Femur (tissue), 1 donor: ENCODE measurements around the gene VSNL1.

ENCODE experiments used
- DNase-seq: peaks from one replicate; pipeline ENCODE4 v3.0.0-alpha.2; 2017

The VSNL1 gene

GRCh38 chr2:17648581-17648980, 108.1 kb downstream of the VSNL1 start:
- no peak for DNase-seq

DNA sequence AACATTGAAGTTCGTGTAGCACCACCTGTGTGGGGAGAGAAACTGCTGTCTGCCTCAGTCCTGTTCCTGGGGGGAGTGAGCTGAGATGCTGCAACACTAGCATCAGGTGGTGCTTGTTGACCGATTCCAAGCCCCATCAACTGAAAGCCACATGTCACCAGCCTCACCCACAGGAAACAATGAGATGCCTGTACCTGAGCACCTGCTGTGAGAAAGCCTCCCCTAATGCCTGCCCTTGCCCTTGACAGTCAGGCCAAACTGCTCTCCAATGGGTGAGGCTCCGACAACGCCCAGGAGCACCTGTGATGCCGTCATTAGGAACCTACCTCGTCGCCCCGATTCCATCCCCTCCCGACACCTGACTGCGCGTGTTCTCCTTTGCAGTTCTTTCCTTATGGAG, 108.5 kb downstream of the VSNL1 start:
- no peak for DNase-seq

DNA sequence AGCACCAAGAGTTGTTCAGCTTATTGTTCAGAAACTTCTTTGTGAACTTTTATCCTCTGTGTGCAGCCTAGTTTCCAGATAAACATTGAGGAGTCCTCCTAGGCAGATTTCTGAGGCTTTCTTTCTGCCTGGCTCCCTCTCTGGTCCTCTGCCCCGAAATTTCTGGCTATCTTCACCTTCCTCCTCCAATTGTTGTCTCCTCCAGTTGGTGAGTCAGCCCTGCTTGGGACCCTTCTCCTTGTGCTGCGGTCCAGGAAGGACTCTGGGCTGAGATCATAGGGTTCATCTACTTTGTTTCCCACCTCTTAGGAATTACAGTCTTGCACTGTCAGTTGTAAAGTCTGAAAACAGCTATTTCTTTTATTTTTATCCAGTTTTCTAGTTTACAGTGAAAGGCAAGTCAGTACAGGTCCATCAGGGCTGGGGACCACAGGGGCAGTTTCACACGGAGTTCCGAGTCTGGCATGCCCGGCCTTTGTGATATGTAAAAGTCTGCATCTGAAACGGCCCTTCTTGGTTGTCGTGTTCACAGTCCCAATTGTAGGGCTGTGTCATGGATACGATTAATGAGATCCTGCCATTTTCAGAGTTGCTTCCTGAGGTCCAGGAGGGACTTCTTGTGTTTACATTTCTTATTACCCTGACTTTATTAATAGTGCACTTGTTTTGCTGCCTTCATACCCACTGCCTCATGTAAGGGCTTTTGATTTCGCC, 112.3 kb downstream of the VSNL1 start:
- DNase-seq: no peak

- DNase-seq: no peak
Measured at GRCh38 chr2:17657759-17658158, 117.3 kb downstream of the VSNL1 start.

DNA sequence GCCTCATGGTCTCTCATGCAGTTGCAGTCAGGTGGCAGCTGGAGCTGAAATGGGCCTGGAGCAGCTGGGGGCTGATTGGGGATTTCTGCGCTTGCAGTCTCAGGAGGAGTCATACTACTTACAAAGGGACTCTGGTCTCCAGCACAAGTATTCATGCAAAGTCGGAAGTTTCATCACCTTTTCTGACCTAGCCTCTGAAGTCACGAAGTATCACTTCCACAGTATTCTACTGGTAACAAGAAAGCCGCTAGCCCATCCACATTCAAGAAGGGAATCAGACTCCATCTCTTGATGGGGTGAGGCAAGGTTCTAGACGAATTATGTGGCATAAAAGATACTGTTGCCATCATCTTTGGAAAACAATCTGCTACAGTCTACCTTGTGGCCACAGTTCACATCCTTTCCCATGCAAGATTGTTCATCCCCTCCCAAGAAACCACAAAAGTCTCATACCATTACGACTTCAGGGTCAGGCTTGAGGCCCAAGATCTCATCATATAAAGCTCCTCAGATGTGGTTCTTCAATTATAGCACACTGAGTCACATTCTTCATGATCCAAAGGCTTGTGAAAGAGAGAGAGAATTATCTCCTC, 117.9 kb downstream of the VSNL1 start:
- no peak for DNase-seq

GRCh38 chr2:17660219-17660618, 119.7 kb downstream of the VSNL1 start:
- DNase-seq: no peak

GRCh38 chr2:17661460-17661859, 121.0 kb downstream of the VSNL1 start:
- no peak for DNase-seq

DNA sequence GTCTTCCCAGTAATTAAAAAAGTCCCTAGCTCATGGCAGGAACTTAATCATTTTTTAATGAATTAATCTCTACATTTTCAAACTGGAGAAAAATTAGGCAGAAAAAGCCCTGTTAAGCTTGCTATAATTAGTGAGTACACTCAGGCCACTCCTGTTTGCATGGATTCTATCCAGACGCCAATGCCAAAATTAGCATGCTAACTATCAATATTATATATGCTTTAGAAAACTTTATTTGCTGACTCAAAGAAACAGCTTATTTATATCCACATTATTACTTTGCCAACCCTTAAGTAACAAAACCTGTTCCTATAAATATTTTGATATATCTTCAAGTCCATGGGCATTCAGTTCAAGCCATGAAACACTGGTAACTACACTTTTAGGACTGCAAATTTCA, 122.2 kb downstream of the VSNL1 start:
- DNase-seq: no peak

- no peak for DNase-seq
Measured at GRCh38 chr2:17664534-17664933, 124.0 kb downstream of the VSNL1 start.

GRCh38 chr2:17667898-17668297, 127.4 kb downstream of the VSNL1 start:
- DNase-seq: no peak

DNA sequence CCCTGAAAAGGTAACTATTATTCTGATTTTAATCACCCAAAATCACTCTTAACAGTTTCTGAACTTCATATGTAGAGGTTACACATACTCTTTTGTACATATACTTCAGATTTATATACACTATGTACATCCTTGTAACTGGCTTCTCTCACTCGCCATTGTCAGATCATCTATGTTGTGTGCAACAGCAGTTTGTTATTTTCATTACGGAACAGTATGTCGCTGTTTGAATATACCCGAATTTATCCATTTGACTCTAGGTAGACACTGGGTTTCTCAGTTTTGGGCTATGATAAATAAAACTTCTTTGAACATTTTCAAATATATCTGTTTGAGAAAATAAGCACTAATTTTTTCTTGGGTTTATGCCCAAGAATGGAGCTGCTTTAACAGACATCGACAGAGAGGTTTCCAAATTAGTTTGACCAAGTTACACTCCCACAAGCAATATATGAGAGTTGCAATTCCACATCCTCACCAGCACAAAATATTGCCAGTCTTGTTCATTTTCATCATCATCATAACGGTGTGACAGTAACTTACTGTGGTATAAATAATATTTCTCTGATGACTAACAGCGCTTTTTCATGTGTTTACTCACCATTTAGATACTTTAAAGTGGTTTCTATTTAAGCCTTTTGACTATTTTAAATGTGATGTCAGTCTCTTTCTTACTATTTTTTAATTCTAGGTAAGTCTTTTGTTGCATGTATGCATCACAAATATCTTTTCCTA, 132.3 kb downstream of the VSNL1 start:
- no peak for DNase-seq

- no peak for DNase-seq
Measured at GRCh38 chr2:17674817-17675216, 134.3 kb downstream of the VSNL1 start.

DNA sequence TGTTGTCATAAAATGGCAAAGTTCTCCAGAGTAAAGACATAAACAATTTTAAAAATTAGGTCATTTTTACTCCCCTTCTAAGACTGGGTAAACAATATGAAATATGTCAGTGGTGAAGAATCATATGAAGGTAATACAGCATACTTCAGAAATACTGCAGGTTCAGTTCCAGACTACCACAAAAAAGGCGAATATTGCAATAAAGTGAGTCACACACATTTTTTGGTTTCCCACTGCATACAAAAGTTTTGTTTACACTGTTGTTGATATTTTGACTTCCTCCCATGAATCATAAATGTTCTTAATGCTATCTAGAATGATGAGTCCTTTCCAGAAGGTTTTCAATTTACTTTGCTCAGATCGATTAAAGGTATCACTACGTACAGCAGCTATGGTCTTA, 139.6 kb downstream of the VSNL1 start:
- DNase-seq: no peak

DNA sequence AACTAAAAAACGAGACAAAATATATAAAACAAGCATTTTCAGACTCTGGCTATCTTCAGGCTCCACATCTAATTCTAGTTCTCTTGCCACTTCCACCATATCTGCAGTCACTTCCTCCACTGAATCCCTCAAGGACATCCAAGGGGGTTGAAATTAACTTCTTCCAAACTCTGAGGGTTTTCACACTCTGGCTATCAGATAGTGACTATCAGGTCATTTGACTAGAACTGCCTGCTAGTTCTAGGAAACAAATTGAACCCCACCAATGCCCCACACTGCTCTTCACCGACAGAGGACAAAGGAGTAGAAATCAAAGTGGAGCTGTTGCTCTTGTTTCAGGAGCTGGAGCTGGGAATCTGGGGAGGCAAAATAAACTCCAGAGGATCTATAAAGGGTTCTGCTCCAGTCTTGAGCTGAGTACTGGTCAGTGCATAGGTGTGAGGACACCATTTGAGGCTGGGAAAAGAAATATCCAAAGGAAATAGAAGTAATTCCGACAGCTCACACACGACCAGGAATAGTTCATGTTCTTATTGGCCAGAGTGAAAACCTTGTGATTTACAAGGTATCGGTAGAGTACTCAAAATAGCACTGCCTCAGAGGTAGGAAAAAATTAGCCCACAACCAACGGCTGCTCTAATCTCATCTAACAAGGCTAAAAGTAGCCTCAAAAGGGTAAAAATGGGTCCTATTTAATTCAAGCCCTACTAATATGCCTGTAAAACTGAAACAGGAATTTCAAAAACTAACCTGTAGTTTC, 141.8 kb downstream of the VSNL1 start:
- no peak for DNase-seq

DNA sequence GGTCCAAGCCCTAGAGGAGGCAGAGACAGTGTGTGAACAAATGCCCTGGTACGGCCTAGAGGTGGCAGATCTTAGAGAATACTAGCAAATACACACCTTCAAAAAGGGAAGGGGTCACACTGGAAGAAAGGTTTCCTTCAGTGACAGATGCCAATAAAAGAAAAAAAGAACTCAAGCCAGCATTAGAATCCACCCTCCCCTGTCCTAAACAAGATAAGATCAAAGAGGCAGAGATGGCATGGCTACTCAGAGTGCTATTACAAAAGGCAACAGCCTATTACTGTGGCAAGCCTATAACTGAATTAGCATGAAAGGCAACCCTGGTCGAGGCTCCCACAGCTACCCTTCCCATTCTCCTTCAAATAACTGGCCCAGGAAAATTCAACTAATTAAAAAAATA, 143.5 kb downstream of the VSNL1 start:
- no peak for DNase-seq

DNA sequence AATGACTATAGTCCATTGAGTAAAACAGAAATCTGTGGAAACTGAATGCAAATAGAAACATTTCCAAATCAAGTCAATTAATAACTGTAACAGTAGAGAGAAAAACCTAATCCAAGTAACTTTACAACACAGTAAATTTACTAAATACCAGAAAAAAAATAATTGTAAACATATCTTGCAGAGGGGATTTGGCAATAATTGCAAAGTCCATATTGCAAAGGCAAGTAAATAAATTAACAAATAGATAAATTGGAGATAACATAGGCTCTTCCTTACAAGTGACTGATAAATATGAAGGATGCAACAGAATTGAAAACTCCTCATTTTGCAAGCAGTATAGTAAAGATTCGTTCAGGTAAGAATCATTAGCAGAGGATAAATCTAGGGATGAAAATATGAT, 148.1 kb downstream of the VSNL1 start:
- DNase-seq: no peak

- no peak for DNase-seq
Measured at GRCh38 chr2:17689010-17689409, 148.5 kb downstream of the VSNL1 start.

DNA sequence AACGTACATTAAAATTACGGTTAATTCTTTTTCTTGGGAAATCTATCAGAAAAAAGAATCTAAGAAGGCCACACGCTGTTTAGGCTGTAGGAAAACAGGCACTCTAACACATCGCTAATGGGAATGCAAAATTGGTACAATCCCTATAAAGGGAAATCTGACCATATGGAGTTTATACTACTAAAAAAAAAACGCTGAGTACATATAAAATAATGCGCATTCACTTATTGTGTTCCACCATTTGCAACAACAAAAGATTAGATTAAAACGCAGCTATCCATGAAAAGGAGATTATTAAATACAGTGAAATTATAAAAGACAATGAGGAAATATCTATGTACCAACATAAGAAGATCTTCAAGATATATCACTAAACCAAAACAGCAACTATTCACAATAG, 150.3 kb downstream of the VSNL1 start:
- DNase-seq: no peak
